ENCODE data around the gene M1AP.

Gene M1AP

GRCh38 chr2:74542978-74543377 lies 105.2 kb downstream of the M1AP start:
- no peak for DNase-seq

GRCh38 chr2:74540291-74540690 lies 107.8 kb downstream of the M1AP start:
- no peak for DNase-seq

GRCh38 chr2:74538881-74539339 lies 109.2 kb downstream of the M1AP start:
- DNase-seq = no peak

- DNase-seq = no peak
Observed at GRCh38 chr2:74537140-74537539, 111.0 kb downstream of the M1AP start.

GRCh38 chr2:74536166-74536950 lies 111.8 kb downstream of the M1AP start:
- DNase-seq = no peak

- DNase-seq = no peak
Observed at GRCh38 chr2:74535440-74535965, 112.6 kb downstream of the M1AP start.

- no peak for DNase-seq
Observed at GRCh38 chr2:74534411-74534810, 113.7 kb downstream of the M1AP start.

- no peak for DNase-seq
Observed at GRCh38 chr2:74533464-74533863, 114.7 kb downstream of the M1AP start.

GRCh38 chr2:74532222-74532621 lies 115.9 kb downstream of the M1AP start:
- DNase-seq = peak; percentile 53

- DNase-seq = no peak
Observed at GRCh38 chr2:74531666-74532065, 116.5 kb downstream of the M1AP start.

GRCh38 chr2:74530239-74531187 lies 117.6 kb downstream of the M1AP start:
- DNase-seq = peak; percentile 51

GRCh38 chr2:74529357-74530238 lies 118.5 kb downstream of the M1AP start, which contains the start of the genes AUP1 and HTRA2:
AUP1 (minus strand) TSS chr2:74529706; CDS start chr2:74529629, 77 bp downstream.
HTRA2 (plus strand) TSS chr2:74529933; CDS start chr2:74530007, 74 bp downstream.
- peak; percentile 93 for DNase-seq

GRCh38 chr2:74528600-74529356 lies 119.4 kb downstream of the M1AP start:
- no peak for DNase-seq

GRCh38 chr2:74527741-74528140 lies 120.4 kb downstream of the M1AP start:
- DNase-seq = no peak

GRCh38 chr2:74526649-74527230 lies 121.4 kb downstream of the M1AP start:
- no peak for DNase-seq

GRCh38 chr2:74525717-74526648 lies 122.1 kb downstream of the M1AP start, which contains the start of gene DQX1:
DQX1 (minus strand) TSS chr2:74526231; CDS start chr2:74525729, 502 bp downstream.
- DNase-seq = no peak

- no peak for DNase-seq
Observed at GRCh38 chr2:74524955-74525716, 123.0 kb downstream of the M1AP start.

- DNase-seq = no peak
Observed at GRCh38 chr2:74524005-74524404, 124.1 kb downstream of the M1AP start.

GRCh38 chr2:74522516-74522915 lies 125.6 kb downstream of the M1AP start:
- DNase-seq = no peak

All from CD4-positive, alpha-beta T cell treated with Interleukin-4 for 4 hours (primary cell).